CD14-positive monocyte (primary cell): ENCODE measurements around the gene SLC25A33. TPM values are rescaled to one million over a fixed set of nuclear protein-coding genes. Genes with fewer than 3 reads are reported as not detected.

Experiments
- DNase-seq, 3 donors: peaks; one replicate each; pipeline ENCODE4 v3.0.0-alpha.2; 2011 to 2022
- H2AFZ ChIP-seq: 2 replicates; pipeline ENCODE4 v1.6.0; 2012; ENCODE audit warnings: mild to moderate bottlenecking, low read depth, low read length, inconsistent platforms; ENCODE audit not compliant: insufficient read depth, poor library complexity, severe bottlenecking
- H3K27ac ChIP-seq, 2 donors: 1 replicate in 1 of 2; 2 replicates in 1 of 2; pipeline ENCODE4 v1.5.1; 2012 to 2013; ENCODE audit warnings: low read length in 2 of 2, control low read depth in 1 of 2, inconsistent platforms in 1 of 2, low read depth in 1 of 2, mild to moderate bottlenecking in 1 of 2
- H3K27me3 ChIP-seq, 2 donors: one replicate each; pipeline versions ENCODE4 v1.6.0 to v1.6.1; 2011 to 2013; ENCODE audit warnings: low read length in 2 of 2; ENCODE audit not compliant: control insufficient read depth in 2 of 2, insufficient read depth in 2 of 2
- H3K36me3 ChIP-seq, 2 donors: replicated peaks in 1 of 2; 1 replicate in 1 of 2; 2 replicates in 1 of 2; pipeline versions ENCODE4 v1.5.1 to v1.6.1; 2012 to 2013; ENCODE audit warnings: low read length in 2 of 2, control low read depth in 1 of 2, inconsistent platforms in 1 of 2, mild to moderate bottlenecking in 1 of 2; ENCODE audit not compliant: insufficient read depth in 2 of 2, control insufficient read depth in 1 of 2
- H3K4me1 ChIP-seq, 2 donors: 1 replicate in 1 of 2; 2 replicates in 1 of 2; pipeline versions ENCODE4 v1.5.1 to v1.6.1; 2012 to 2013; ENCODE audit warnings: low read length in 2 of 2, control low read depth in 1 of 2, inconsistent platforms in 1 of 2, mild to moderate bottlenecking in 1 of 2, moderate library complexity in 1 of 2; ENCODE audit not compliant: insufficient read depth in 2 of 2, control insufficient read depth in 1 of 2
- H3K4me2 ChIP-seq: replicated peaks from 2 replicates; pipeline ENCODE3; 2012; ENCODE audit warnings: low read length, moderate library complexity, mild to moderate bottlenecking; ENCODE audit not compliant: poor library complexity, severe bottlenecking; ENCODE audit errors: extremely low read depth
- H3K4me3 ChIP-seq, 3 experiments: fragments of 200-600 bp in 1 of 3; sonication (generic) in 1 of 3; replicated peaks in 1 of 3; 1 replicate in 2 of 3; 2 replicates in 1 of 3; pipeline ENCODE4 v1.5.1; 2011 to 2013; ENCODE audit warnings: low read length in 3 of 3, mild to moderate bottlenecking in 3 of 3, control low read depth in 2 of 3, low read depth in 2 of 3, inconsistent platforms in 1 of 3, moderate library complexity in 1 of 3
- H3K79me2 ChIP-seq: 2 replicates; pipeline ENCODE4 v1.6.0; 2012; ENCODE audit warnings: mild to moderate bottlenecking, control low read depth, inconsistent platforms, low read length, moderate library complexity; ENCODE audit not compliant: insufficient read depth
- H3K9ac ChIP-seq: 2 replicates; pipeline ENCODE4 v1.6.0; 2017; ENCODE audit warnings: low read length, mild to moderate bottlenecking; ENCODE audit not compliant: insufficient read depth, poor library complexity, severe bottlenecking
- H3K9me3 ChIP-seq, 2 donors: replicated peaks in 1 of 2; 1 replicate in 1 of 2; 2 replicates in 1 of 2; pipeline versions ENCODE4 v1.5.1 to v1.6.1; 2012 to 2013; ENCODE audit warnings: low read length in 2 of 2, control low read depth in 1 of 2; ENCODE audit not compliant: control insufficient read depth in 1 of 2, insufficient read depth in 1 of 2
- H4K20me1 ChIP-seq: 2 replicates; pipeline ENCODE4 v1.6.0; 2012; ENCODE audit warnings: mild to moderate bottlenecking, low read length, control low read depth, moderate library complexity; ENCODE audit not compliant: insufficient read depth
- H3K27ac Mint-ChIP-seq, 7 donors: one replicate each; pipeline ENCODE4 v1.8.0; 2020; ENCODE audit warnings: mild to moderate bottlenecking in 7 of 7, mixed read lengths in 7 of 7, moderate library complexity in 6 of 7, inconsistent platforms in 2 of 7
- H3K27me3 Mint-ChIP-seq, 3 donors: one replicate each; pipeline ENCODE4 v1.8.0; 2021 to 2022; ENCODE audit warnings: low read depth in 3 of 3, mild to moderate bottlenecking in 3 of 3, mixed read lengths in 3 of 3, moderate library complexity in 3 of 3, inconsistent platforms in 1 of 3
- H3K36me3 Mint-ChIP-seq, 2 donors: one replicate each; pipeline ENCODE4 v1.8.0; 2020; ENCODE audit warnings: mixed read lengths in 2 of 2, inconsistent platforms in 1 of 2, mild to moderate bottlenecking in 1 of 2
- H3K4me1 Mint-ChIP-seq: one replicate; pipeline ENCODE4 v1.8.0; 2020; ENCODE audit warnings: mild to moderate bottlenecking, mixed read lengths
- H3K4me3 Mint-ChIP-seq, 2 donors: one replicate each; pipeline ENCODE4 v1.8.0; 2020; ENCODE audit warnings: mild to moderate bottlenecking in 2 of 2, mixed read lengths in 2 of 2, moderate library complexity in 1 of 2
- H3K9me3 Mint-ChIP-seq, 7 donors: one replicate each; pipeline ENCODE4 v1.8.0; 2020 to 2022; ENCODE audit warnings: mixed read lengths in 7 of 7, mild to moderate bottlenecking in 6 of 7, moderate library complexity in 6 of 7, inconsistent platforms in 2 of 7
- CTCF ChIP-seq: fragments of 200-600 bp; IDR thresholded peaks from one replicate; pipeline ENCODE4 v1.8.0; 2022; ENCODE audit warnings: antibody characterized with exemption, mild to moderate bottlenecking
- WGBS: methylation state at CpG from one replicate; pipeline ENCODE4 v1.1.5; 2013; ENCODE audit warnings: missing lambda C conversion rate; ENCODE audit not compliant: insufficient coverage; 5-methylcytosine and 5-hydroxymethylcytosine counted together
- intact Hi-C, 2 donors: fragments of 100-400 bp; cut with micrococcal nuclease; formaldehyde crosslinking; loops; one replicate each; pipeline versions ENCODE4 v1.15.0 to v1.15.1; 2023
- polyA plus RNA-seq, 3 donors: library from polyadenylated mRNA; depleted of rRNA in 1 of 3; unstranded in 2 of 3; stranded (reverse) in 1 of 3; fragments of 300-500 nt in 2 of 3; fragments of >200 nt in 1 of 3; fragmentation: Illumina TruSeq in 2 of 3; gene quantifications; 1 replicate in 2 of 3; 2 replicates in 1 of 3; pipeline ENCODE4 v1.2.3, GENCODE V29; 2012 to 2021

The SLC25A33 gene
- polyA plus RNA-seq, 3 donors = 2.3 to 6.4 (median 4.4) TPM

DNA sequence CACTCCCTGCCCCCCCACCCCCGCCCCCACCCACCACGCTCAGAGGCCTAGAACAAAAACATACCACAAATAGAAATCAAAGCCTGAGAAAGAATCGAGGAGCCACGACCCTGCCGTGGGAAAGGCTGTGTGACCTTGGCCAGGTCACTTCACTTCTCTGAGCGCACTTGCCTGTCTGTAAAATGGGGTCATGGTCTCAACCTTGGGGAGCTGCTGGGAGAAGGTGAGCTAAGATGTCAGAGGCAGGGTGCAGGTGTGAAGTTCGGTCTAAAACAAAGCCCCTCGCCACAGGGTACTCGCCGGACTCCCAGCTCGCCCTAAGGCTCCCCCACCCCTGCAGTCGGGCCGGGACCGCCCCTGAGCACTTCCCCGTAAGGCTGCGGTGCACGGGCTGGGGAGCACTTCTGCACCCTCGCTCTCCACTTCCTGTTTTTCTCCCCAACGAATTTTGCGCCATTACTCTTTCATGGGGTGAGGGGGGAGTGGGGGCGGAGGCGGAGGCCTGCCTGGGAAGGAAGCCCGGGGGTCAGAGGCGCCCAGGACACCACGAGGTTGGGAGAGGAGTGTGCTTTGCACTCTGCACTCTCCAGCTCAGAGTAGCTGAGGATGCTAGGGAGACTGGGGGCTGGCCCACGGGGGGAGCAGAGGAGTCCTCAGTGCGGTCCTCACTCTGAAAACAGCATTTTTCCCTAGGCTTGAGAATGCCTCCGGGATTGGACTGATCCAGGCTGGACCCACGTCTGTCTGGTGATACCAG lies 90.4 kb downstream of the SLC25A33 start:
- peaks cover 0 to 5% (median 0%) of the 10 kb centered on the region in 7 donors for H3K9me3 Mint-ChIP-seq
- peaks cover 0 to 3% of the 10 kb centered on the region in 2 donors for H3K36me3 Mint-ChIP-seq
- peak; percentile 85 to 90 (median 86) for DNase-seq
- Histone ChIP-seq H3K36me3 (no peaks in the 10 kb centered on the region), H2AFZ (peak overlapping the region; percentile 59), H4K20me1 (peaks cover 18% of the 10 kb centered on the region), H3K79me2 (peaks cover 55% of the 10 kb centered on the region), H3K9me3 (no peaks in the 10 kb centered on the region), H3K4me3 (peak overlapping the region; percentile 20 to 73 (median 37)), H3K4me2 (peak overlapping the region; percentile 77), H3K27ac (peak overlapping the region; percentile 71 to 80), H3K9ac (peak overlapping the region; percentile 56), H3K27me3 (peaks cover 0 to 2% of the 10 kb centered on the region in 2 donors), H3K4me1 (peaks cover 73 to 74% of the 10 kb centered on the region in 2 donors)
- 8% methylated on average over 8 of the region's 29 CpGs for WGBS
- H3K4me1 Mint-ChIP-seq = peaks cover 68% of the 10 kb centered on the region
- H3K27ac Mint-ChIP-seq = peak overlapping the region; percentile 73 to 92 (median 90)
- TF ChIP-seq CTCF = no peak
- peak overlapping the region; percentile 60 to 88 for H3K4me3 Mint-ChIP-seq
- intact Hi-C loops = loop anchor here (2.0 to 5.0 kb wide), 5 partner anchors 15 to 238 kb away; no protein-coding TSS in a partner anchor
- peaks cover 8 to 12% (median 11%) of the 10 kb centered on the region in 3 donors for H3K27me3 Mint-ChIP-seq

DNA sequence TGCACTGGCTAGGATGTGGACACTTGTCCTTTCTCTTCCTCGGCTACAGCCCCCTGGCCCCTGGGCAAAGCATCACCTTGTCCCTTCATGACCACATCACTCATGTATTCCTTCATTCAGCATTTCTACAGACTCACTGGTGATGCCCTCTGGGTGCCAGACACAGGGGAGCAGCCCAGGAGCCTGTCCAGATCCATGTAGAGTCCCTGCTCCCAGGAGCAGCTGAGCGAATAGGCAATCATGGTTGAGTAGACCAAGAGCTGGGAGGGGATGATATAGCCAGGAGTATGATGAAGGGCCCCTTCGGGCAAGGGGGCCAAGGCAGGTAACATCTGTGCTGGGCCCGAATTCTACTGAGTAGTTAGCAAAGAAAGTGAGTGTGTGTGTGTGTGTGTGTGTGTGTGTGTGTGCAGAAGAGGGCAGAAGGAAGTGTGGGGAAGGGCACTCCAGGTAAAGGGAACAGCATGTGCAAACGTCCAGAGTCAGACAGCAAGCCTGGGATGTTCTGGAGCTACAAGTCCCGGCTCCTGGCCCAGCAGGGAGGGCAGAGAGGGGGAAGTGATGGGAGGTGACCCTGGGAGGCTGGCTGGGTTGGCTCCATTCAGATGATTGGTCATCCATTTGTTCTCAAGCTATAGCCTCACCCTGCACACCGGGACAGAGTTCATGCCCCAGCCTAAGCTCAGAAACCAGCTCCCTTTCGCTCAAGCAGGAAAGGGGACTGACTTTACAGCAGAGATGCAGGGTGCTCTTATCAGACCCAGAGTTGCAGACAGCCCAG lies 91.3 kb downstream of the SLC25A33 start:
- TF ChIP-seq CTCF = no peak
- peaks cover 0 to 6% of the 10 kb centered on the region in 2 donors for H3K36me3 Mint-ChIP-seq

More for the DNA sequence above, 91.3 kb downstream of the SLC25A33 start:
- Histone ChIP-seq H3K9ac (peak overlapping the region; percentile 56), H3K36me3 (no peaks in the 10 kb centered on the region), H3K27me3 (peaks cover 0 to 2% of the 10 kb centered on the region in 2 donors), H3K79me2 (peaks cover 55% of the 10 kb centered on the region), H3K4me3 (peak overlapping the region; percentile 20 to 73 (median 37)), H4K20me1 (peaks cover 18% of the 10 kb centered on the region), H3K4me2 (peak overlapping the region; percentile 77), H3K27ac (peak overlapping the region; percentile 71 to 80), H3K4me1 (peaks cover 74 to 81% of the 10 kb centered on the region in 2 donors), H2AFZ (peak overlapping the region; percentile 59), H3K9me3 (no peaks in the 10 kb centered on the region)
- Mint-ChIP-seq H3K4me3 (peak overlapping the region; percentile 60 to 88), H3K9me3 (peaks cover 0 to 5% (median 0%) of the 10 kb centered on the region in 7 donors), H3K4me1 (peaks cover 68% of the 10 kb centered on the region), H3K27me3 (peaks cover 8 to 11% (median 10%) of the 10 kb centered on the region in 3 donors), H3K27ac (peak overlapping the region; percentile 73 to 92 (median 90))
- intact Hi-C loops = no loop called here
- 11% methylated on average over 8 of the region's 8 CpGs for WGBS
- peak in 1 of 3 donors; percentile 21 for DNase-seq
